Vagina (tissue), 2 donors: ENCODE results near the gene FOXE3.

Source experiments
- POLR2A ChIP-seq, 2 donors: fragments of 450-650 bp; IDR thresholded peaks; one replicate each; pipeline ENCODE4 v1.6.1; 2017; ENCODE audit warnings: antibody characterized with exemption in 2 of 2, mild to moderate bottlenecking in 2 of 2, moderate library complexity in 2 of 2
- POLR2AphosphoS5 ChIP-seq, 2 donors: sonication (generic); formaldehyde crosslinking; IDR thresholded peaks; one replicate each; pipeline ENCODE4 v1.9.0; 2017; ENCODE audit warnings: antibody characterized with exemption in 2 of 2, mild to moderate bottlenecking in 2 of 2, low read depth in 1 of 2; ENCODE audit not compliant: insufficient read depth in 1 of 2
- TF ChIP-seq, protein P1 (sequence below), 3 experiments: fragments of 450-650 bp in 2 of 3; fragments of 200-600 bp in 1 of 3; sonication (generic) in 1 of 3; IDR thresholded peaks; one replicate each; pipeline ENCODE4 v1.5.1; 2017 to 2019; ENCODE audit warnings: antibody characterized with exemption in 3 of 3, mild to moderate bottlenecking in 2 of 3, moderate library complexity in 2 of 3

DNA sequence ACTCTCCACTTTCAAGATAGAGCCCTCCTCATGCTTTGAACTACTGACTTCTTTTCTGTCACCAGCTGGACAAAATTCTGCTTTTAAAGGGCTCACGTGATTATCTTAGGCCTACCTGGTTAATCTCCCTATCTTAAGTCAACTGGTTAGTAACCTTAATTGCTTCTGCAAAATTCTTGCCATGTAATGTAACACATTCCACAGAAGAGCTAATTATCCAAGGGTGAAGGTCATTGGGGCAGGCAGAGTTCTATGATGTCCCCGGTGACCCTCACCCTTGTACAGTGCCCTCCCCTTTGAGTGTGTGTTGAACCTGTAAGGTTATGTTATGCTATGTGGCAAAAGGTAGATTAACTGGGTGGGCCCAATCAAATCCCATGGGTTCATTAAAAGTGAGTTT, 25.2 kb upstream of the FOXE3 start:
- TF ChIP-seq, protein P1, sequence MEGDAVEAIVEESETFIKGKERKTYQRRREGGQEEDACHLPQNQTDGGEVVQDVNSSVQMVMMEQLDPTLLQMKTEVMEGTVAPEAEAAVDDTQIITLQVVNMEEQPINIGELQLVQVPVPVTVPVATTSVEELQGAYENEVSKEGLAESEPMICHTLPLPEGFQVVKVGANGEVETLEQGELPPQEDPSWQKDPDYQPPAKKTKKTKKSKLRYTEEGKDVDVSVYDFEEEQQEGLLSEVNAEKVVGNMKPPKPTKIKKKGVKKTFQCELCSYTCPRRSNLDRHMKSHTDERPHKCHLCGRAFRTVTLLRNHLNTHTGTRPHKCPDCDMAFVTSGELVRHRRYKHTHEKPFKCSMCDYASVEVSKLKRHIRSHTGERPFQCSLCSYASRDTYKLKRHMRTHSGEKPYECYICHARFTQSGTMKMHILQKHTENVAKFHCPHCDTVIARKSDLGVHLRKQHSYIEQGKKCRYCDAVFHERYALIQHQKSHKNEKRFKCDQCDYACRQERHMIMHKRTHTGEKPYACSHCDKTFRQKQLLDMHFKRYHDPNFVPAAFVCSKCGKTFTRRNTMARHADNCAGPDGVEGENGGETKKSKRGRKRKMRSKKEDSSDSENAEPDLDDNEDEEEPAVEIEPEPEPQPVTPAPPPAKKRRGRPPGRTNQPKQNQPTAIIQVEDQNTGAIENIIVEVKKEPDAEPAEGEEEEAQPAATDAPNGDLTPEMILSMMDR (IDR thresholded peaks at IDR 0.05): no peak
- TF ChIP-seq POLR2AphosphoS5 (IDR thresholded peaks at IDR 0.05; ENCODE audit: insufficient read depth in 1 of 2, low read depth in 1 of 2) (no peak), POLR2A (IDR thresholded peaks at IDR 0.05) (no peak)
